ENCODE measurements around the gene B3GALT4. TPM values are rescaled to one million over a fixed set of nuclear protein-coding genes. Genes with fewer than 3 reads are reported as not detected.

Gene B3GALT4
- total RNA-seq, 1 experiment from 2014 or later, result 0.58 TPM

DNA sequence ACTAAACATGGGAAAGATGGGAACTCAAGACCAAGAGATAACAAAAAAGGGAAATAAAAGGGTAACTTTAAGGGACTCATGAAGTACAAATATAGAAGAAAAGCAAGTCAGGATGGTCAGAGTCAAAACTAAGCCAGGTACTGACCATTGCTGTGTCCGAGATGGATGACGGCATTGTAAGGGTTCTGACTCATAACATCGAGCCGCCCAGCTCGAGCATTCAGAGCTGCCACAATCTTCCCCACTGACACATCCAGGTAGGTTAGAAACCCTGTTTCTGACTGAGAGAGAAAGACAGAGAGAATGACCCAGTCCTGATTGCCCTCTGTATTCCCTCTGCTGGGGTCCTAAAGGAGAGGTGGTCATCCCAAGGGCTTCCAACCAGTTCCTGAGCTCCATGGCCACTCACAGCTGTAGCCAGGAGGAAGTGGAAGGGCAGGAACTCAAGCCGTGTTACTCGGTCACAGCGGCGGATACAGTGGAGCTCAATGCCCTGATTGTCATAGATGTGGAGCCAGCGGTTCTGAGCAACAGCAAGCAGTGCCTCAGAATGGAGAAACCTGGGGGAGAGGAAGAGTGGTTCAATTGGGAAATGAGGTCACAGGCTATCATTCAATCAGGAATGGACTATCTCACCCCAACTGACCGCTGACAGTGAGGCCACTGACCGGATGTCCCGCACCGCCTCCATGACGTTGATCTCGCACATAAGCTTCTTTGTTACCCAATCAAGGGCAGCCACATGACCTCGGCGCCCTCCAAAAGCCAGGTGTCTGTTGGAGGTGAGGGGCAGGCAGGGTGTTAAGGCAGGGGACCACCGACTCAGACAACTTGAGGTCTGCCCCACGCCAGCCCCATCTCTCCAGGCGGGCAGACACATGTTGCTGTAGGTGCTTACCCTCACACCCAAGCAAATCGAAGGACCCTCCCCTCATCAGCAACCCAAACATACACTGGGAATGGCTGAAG is 10.3 kb downstream of the B3GALT4 start:
- intact Hi-C loops (cut with micrococcal nuclease), result no loop called here
- H3K27me3 Mint-ChIP-seq (ENCODE audit: insufficient read depth, unreplicated experiment), result no peaks in the 10 kb centered on the region
- peaks cover 81% of the 10 kb centered on the region for H3K36me3 Mint-ChIP-seq (ENCODE audit: insufficient read depth, unreplicated experiment)
- CTCF ChIA-PET, result interaction anchor here (1.0 kb wide), 1 partner anchor 10 kb away, joined by 4 read pairs; the partner anchor contains the start of gene B3GALT4
- H3K9me3 Mint-ChIP-seq (ENCODE audit: unreplicated experiment), result no peaks in the 10 kb centered on the region
- POLR2A ChIA-PET, result interaction anchor here (2.6 to 7.1 kb wide), 5 partner anchors 8 to 38 kb away, joined by 21 to 148 read pairs (median 30); partner anchors contain the start of genes B3GALT4, RPS18, TAPBP and VPS52
- DNase-seq (ENCODE audit: unreplicated experiment), result no peak
- H3K27ac Mint-ChIP-seq (ENCODE audit: low read depth, unreplicated experiment), result no peak overlapping the region
- H3K4me1 Mint-ChIP-seq (ENCODE audit: insufficient read depth, unreplicated experiment), result peaks cover 24% of the 10 kb centered on the region
- peak overlapping the region; percentile 88 for H3K4me3 Mint-ChIP-seq (ENCODE audit: unreplicated experiment)
- TF ChIP-seq, protein P1, sequence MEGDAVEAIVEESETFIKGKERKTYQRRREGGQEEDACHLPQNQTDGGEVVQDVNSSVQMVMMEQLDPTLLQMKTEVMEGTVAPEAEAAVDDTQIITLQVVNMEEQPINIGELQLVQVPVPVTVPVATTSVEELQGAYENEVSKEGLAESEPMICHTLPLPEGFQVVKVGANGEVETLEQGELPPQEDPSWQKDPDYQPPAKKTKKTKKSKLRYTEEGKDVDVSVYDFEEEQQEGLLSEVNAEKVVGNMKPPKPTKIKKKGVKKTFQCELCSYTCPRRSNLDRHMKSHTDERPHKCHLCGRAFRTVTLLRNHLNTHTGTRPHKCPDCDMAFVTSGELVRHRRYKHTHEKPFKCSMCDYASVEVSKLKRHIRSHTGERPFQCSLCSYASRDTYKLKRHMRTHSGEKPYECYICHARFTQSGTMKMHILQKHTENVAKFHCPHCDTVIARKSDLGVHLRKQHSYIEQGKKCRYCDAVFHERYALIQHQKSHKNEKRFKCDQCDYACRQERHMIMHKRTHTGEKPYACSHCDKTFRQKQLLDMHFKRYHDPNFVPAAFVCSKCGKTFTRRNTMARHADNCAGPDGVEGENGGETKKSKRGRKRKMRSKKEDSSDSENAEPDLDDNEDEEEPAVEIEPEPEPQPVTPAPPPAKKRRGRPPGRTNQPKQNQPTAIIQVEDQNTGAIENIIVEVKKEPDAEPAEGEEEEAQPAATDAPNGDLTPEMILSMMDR (IDR thresholded peaks at IDR 0.05; ENCODE audit: unreplicated experiment), result no peak
- BruUV-seq (replicated peaks), result no TSS peak

DNA sequence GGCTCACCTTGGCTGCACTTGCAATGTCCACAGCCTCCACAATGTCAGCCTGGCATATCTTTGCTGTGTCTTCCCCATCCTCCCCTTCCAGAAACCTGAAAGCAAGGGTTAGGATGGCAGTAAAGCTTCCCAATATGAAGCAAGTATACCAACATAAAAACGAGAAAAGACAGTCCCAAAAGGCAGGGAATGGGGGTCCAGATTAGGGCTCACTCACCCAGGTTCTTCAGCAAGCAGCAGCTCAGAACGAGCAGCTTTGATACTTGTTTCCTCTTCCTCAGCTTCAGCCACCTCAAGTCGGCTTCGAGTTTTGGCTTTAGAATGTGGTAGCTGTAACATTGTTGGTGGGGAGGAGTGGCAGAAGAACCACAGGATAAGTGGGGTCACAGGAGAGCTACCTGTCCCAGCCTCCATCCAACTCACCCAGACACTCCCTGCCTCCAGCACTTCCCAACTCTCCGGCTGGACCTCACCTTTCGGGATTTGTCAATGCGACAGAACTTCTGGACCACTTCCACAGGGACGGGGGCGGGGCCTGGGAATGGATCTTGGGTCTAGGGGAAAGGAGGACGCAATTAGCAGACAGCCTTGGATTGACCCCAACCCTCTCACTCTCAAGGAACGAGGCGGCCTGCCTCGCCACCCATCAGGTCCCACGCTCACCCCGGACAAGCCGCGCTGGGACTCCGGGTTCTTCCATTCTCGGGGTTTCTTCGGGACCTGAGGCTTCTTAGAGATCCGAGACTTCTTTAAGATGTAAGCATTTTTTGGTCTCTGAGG is 11.4 kb downstream of the B3GALT4 start:
- Mint-ChIP-seq H3K27me3 (ENCODE audit: insufficient read depth, unreplicated experiment) (no peaks in the 10 kb centered on the region), H3K4me1 (ENCODE audit: insufficient read depth, unreplicated experiment) (peaks cover 24% of the 10 kb centered on the region), H3K4me3 (ENCODE audit: unreplicated experiment) (peak overlapping the region; percentile 88), H3K27ac (ENCODE audit: low read depth, unreplicated experiment) (peak overlapping the region; percentile 89), H3K9me3 (ENCODE audit: unreplicated experiment) (no peaks in the 10 kb centered on the region), H3K36me3 (ENCODE audit: insufficient read depth, unreplicated experiment) (peaks cover 74% of the 10 kb centered on the region)
- TF ChIP-seq, protein P1 (IDR thresholded peaks at IDR 0.05; ENCODE audit: unreplicated experiment), result no peak
- no peak for DNase-seq (ENCODE audit: unreplicated experiment)
- BruUV-seq (replicated peaks), result TSS peak; percentile 75
- ChIA-PET POLR2A (interaction anchor here (0.6 to 7.1 kb wide), 18 partner anchors 10 to 393 kb away, joined by 3 to 148 read pairs (median 8); partner anchors contain the start of genes B3GALT4, BRD2, RGL2 and RPS18), CTCF (interaction anchor here (0.6 to 2.3 kb wide), 5 partner anchors 9 to 91 kb away, joined by 3 to 18 read pairs (median 5); partner anchors contain the start of gene B3GALT4)
- intact Hi-C loops (cut with micrococcal nuclease), result no loop called here

DNA sequence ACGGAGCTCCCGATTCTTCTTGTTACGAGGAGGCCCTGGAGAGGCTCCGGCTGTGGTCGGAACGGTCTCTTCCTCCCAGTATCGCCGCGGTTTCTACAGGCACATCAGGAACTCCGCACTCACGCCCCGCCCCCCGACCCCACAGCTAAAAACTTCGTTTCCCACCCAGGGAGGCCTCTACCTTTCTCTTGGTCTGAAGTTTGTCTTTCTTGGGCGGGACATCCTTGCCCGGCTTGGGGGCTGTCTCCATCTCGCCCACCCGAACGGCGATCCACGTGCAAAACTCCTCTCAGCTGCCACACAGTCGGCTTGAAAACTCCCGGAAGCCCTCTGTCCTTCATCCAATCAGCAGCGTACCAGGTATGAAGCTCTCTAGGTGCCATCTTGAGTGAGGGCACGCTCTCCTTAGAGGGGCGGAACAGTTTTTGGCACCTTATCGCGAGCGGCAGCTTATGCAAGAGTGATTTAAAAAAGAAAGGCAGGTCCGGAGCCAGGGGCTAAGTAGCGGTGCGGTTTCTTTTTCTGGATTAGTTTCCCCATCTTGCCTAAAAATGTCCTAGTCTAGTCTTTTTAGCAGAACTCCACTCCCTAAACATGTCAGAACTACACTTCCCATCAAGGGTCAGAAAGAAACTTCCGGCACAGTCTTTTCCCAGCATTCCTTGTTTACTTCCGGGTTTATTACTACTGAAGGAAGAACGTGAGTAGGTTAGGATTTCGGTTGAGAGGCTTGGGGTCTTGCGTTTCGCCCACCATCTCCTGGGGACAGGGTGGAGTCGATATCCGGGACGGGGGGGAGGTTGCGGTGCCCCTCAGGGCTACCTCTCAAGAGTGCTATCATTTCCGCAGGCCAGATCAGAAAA is 12.2 kb downstream of the B3GALT4 start, which contains the start of the genes PFDN6 and WDR46:
TSS of gene PFDN6 (plus strand) at position 681 of the 863 bp plus-strand sequence. CDS start 256 bp downstream, outside the sequence.
TSS of gene WDR46 (minus strand) at position 319 of the 863 bp plus-strand sequence. CDS start at position 250, 69 bp downstream.
- CTCF ChIA-PET, result interaction anchor here (0.6 to 2.3 kb wide), 5 partner anchors 10 to 131 kb away, joined by 4 to 18 read pairs (median 5); partner anchors contain the start of gene B3GALT4

More for the DNA sequence above, 12.2 kb downstream of the B3GALT4 start, which contains the start of the genes PFDN6 and WDR46:
- POLR2A ChIA-PET, result interaction anchor here (0.6 to 7.1 kb wide), 23 partner anchors 10 to 1559 kb away, joined by 3 to 148 read pairs (median 6); partner anchors contain the start of genes B3GALT4, BRD2, RGL2 and RPS18
- peak; percentile 93 for DNase-seq (ENCODE audit: unreplicated experiment)
- intact Hi-C loops (cut with micrococcal nuclease), result no loop called here
- H3K27ac Mint-ChIP-seq (ENCODE audit: low read depth, unreplicated experiment), result peak within 1 kb of the TSS; percentile 89
- H3K9me3 Mint-ChIP-seq (ENCODE audit: unreplicated experiment), result no peaks in the 10 kb centered on the region
- BruUV-seq (replicated peaks), result no TSS peak
- H3K36me3 Mint-ChIP-seq (ENCODE audit: insufficient read depth, unreplicated experiment), result peaks cover 66% of the 10 kb centered on the region
- TF ChIP-seq, protein P1 (IDR thresholded peaks at IDR 0.05; ENCODE audit: unreplicated experiment), result no peak
- peaks cover 24% of the 10 kb centered on the region for H3K4me1 Mint-ChIP-seq (ENCODE audit: insufficient read depth, unreplicated experiment)
- H3K27me3 Mint-ChIP-seq (ENCODE audit: insufficient read depth, unreplicated experiment), result no peaks in the 10 kb centered on the region
- peak within 1 kb of the TSS; percentile 88 for H3K4me3 Mint-ChIP-seq (ENCODE audit: unreplicated experiment)

Measured in MCF 10A (cell line).